D721Med (cell line): ENCODE measurements around the gene CYP2U1.
A peak's percentile ranks its signal among the peaks of the same experiment; 100 is the strongest.
"Not testable (repeated sequence)": the region's sequence is repeated elsewhere in the genome, so short reads cannot be mapped to it uniquely, and the experiment has no call there.

Experiments used
- DNase-seq: peaks from one replicate; pipeline ENCODE4 v3.0.0; 2011; ENCODE audit warnings: low spot score; ENCODE audit not compliant: insufficient read length
- FAIRE-seq: peaks from 2 replicates; lab custom pipeline; 2011; peaks lifted over from hg19 to GRCh38; lab: Jason Lieb, UNC
- CTCF ChIP-seq: IDR thresholded peaks from 2 replicates; pipeline ENCODE4 v1.5.1; 2012; ENCODE audit warnings: mild to moderate bottlenecking, control low read depth; ENCODE audit not compliant: insufficient read depth; ENCODE audit errors: missing control alignments

Gene CYP2U1

GRCh38 chr4:107902715-107903114 is 28.6 kb upstream of the CYP2U1 start:
- DNase-seq (no peak), FAIRE-seq (no peak)
- TF ChIP-seq CTCF = no peak

GRCh38 chr4:107905082-107905481 is 26.3 kb upstream of the CYP2U1 start:
- not testable (repeated sequence) for FAIRE-seq

GRCh38 chr4:107906458-107907100 is 24.8 kb upstream of the CYP2U1 start:
- FAIRE-seq (no peak), DNase-seq (no peak)
- no peak for TF ChIP-seq CTCF

More at GRCh38 chr4:107905082-107905481, 26.3 kb upstream of the CYP2U1 start:
- not testable (repeated sequence) for DNase-seq

GRCh38 chr4:107908377-107908776 is 23.0 kb upstream of the CYP2U1 start:
- FAIRE-seq (no peak), DNase-seq (no peak)
- no peak for TF ChIP-seq CTCF

- peak; percentile 87 for TF ChIP-seq CTCF
- DNase-seq (no peak), FAIRE-seq (peak; percentile 25)
Observed at GRCh38 chr4:107913283-107913899, 18.0 kb upstream of the CYP2U1 start.

- no peak for TF ChIP-seq CTCF
- no peak for FAIRE-seq
- DNase-seq = no peak
Observed at GRCh38 chr4:107915220-107915619, 16.1 kb upstream of the CYP2U1 start.

GRCh38 chr4:107916623-107917022 is 14.7 kb upstream of the CYP2U1 start:
- no peak for FAIRE-seq
- no peak for TF ChIP-seq CTCF

GRCh38 chr4:107917500-107917899 is 13.8 kb upstream of the CYP2U1 start:
- FAIRE-seq = no peak
- no peak for TF ChIP-seq CTCF

More at GRCh38 chr4:107916623-107917022, 14.7 kb upstream of the CYP2U1 start:
- no peak for DNase-seq

More at GRCh38 chr4:107917500-107917899, 13.8 kb upstream of the CYP2U1 start:
- DNase-seq = no peak
